HG03108 (cell line): ENCODE measurements around the gene PATJ.
"Not testable (repeated sequence)": the region's sequence is repeated elsewhere in the genome, so short reads cannot be mapped to it uniquely, and the experiment has no call there.

ENCODE experiments used
- ATAC-seq: cut with Tn5 transposase; IDR thresholded peaks from one replicate; pipeline ENCODE4 v1.9.1; 2021; ENCODE audit warnings: moderate library complexity; ENCODE audit not compliant: unreplicated experiment

The PATJ gene

GRCh38 chr1:61741711-61742619 lies at the start of gene PATJ:
PATJ (plus strand) TSS chr1:61742480; CDS start chr1:61762893, 20,413 bp downstream.
- ATAC-seq, result peak; percentile 80

- no peak for ATAC-seq
These were observed 42.1 kb upstream of the PATJ start for GRCh38 chr1:61699911-61700851.

- no peak for ATAC-seq
These were observed 33.0 kb upstream of the PATJ start for GRCh38 chr1:61708953-61709907.

GRCh38 chr1:61709908-61710289 lies 32.4 kb upstream of the PATJ start:
- ATAC-seq, result no peak

GRCh38 chr1:61711257-61711656 lies 31.0 kb upstream of the PATJ start:
- ATAC-seq, result not testable (repeated sequence)

GRCh38 chr1:61711969-61712368 lies 30.3 kb upstream of the PATJ start:
- no peak for ATAC-seq

GRCh38 chr1:61718996-61719663 lies 23.1 kb upstream of the PATJ start:
- ATAC-seq, result not testable (repeated sequence)

GRCh38 chr1:61724506-61724812 lies 17.8 kb upstream of the PATJ start:
- ATAC-seq, result no peak

- ATAC-seq, result peak; percentile 99
These were observed 17.2 kb upstream of the PATJ start, which contains the start of gene TM2D1 for GRCh38 chr1:61724813-61725694. TM2D1 (minus strand) TSS chr1:61725141; CDS start chr1:61725120, 21 bp downstream.

- ATAC-seq, result no peak
These were observed 14.7 kb upstream of the PATJ start for GRCh38 chr1:61727544-61727943.

GRCh38 chr1:61730679-61731078 lies 11.6 kb upstream of the PATJ start:
- ATAC-seq, result not testable (repeated sequence)

GRCh38 chr1:61732726-61733125 lies 9.6 kb upstream of the PATJ start:
- no peak for ATAC-seq

GRCh38 chr1:61740751-61741700 lies 1.3 kb upstream of the PATJ start:
- no peak for ATAC-seq

GRCh38 chr1:61742620-61743430 lies 545 bp downstream of the PATJ start:
- ATAC-seq, result peak; percentile 51

GRCh38 chr1:61743431-61743705 lies 1.1 kb downstream of the PATJ start:
- no peak for ATAC-seq

- ATAC-seq, result no peak
These were observed 1.7 kb downstream of the PATJ start for GRCh38 chr1:61743716-61744580.
